PFSK-1 (cell line): ENCODE data around the gene ADAMTS2.

Experiments
- FOXP2 ChIP-seq: optimal IDR thresholded peaks from 2 replicates; pipeline ENCODE3; 2011; ENCODE audit warnings: borderline replicate concordance, control low read depth, inconsistent platforms; ENCODE audit not compliant: insufficient read depth; ENCODE audit errors: extremely low read length, extremely low read depth
- POLR2AphosphoS5 ChIP-seq: IDR thresholded peaks from 2 replicates; pipeline ENCODE4 v1.6.1; 2012; ENCODE audit warnings: low read depth, mild to moderate bottlenecking, control low read depth, low read length, moderate library complexity
- REST ChIP-seq, 2 experiments: IDR thresholded peaks; 2 replicates each; pipeline versions ENCODE4 v1.6.1 to v1.8.0; 2011 to 2012; ENCODE audit warnings: low read depth in 2 of 2, low read length in 2 of 2, control low read depth in 1 of 2, inconsistent platforms in 1 of 2, mild to moderate bottlenecking in 1 of 2, moderate library complexity in 1 of 2; ENCODE audit not compliant: insufficient read depth in 1 of 2
- SIN3A ChIP-seq: IDR thresholded peaks from 2 replicates; pipeline ENCODE4 v1.6.1; 2012; ENCODE audit warnings: mild to moderate bottlenecking, low read length, moderate library complexity, borderline replicate concordance; ENCODE audit not compliant: insufficient read depth
- TAF1 ChIP-seq: IDR thresholded peaks from 2 replicates; pipeline ENCODE4 v1.6.1; 2012; ENCODE audit warnings: low read length, control low read depth, borderline replicate concordance; ENCODE audit not compliant: insufficient read depth

Gene ADAMTS2

DNA sequence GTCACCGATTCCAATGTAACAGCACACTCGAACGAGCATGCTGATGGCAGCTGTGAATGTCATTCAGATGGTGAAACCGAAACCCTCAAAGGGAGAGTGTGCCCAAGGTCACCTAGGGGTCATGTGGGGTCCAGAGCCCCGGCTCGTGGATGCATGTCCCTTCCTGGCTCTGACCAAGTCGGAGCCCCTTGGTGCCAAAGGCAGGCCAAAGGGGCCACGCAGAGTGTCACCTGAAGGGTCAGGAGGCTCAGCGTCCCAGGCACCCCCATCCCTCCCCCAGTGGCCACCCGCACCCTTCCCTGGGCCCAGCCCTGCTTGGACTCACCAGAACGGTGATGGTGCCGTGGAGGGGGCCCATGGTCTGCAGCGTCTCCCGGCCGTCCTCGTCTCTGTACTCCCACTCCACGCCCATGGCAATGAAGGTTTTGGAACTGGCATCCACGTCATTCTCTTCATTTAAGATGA is 215.6 kb downstream of the ADAMTS2 start:
- no peak for TF ChIP-seq REST (IDR thresholded peaks at IDR 0.05; ENCODE audit: insufficient read depth in 1 of 2, low read depth in 2 of 2, low read length in 2 of 2)
- TF ChIP-seq SIN3A = no peak
- TF ChIP-seq TAF1 = no peak
- no peak for TF ChIP-seq POLR2AphosphoS5
- no peak for TF ChIP-seq FOXP2

GRCh38 chr5:179128976-179129375 is 216.3 kb downstream of the ADAMTS2 start:
- TF ChIP-seq TAF1 (no peak), POLR2AphosphoS5 (no peak), SIN3A (no peak), REST (IDR thresholded peaks at IDR 0.05; ENCODE audit: insufficient read depth in 1 of 2, low read depth in 2 of 2, low read length in 2 of 2) (no peak), FOXP2 (no peak)

DNA sequence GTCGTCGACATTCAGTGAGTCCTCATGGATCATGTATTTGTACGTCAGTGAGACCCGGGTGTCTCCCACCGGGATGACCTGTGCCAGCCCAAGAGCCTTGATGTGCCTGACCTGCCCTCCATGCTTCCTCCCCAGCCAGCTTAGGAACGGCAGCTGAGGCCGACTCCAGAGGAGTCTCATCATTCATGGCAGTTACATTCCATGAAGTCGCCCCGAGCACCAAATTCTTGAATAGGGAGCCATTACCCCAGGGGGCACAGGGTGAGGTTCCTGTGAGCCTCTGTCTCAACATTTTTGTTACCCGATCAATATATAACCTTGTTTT is 217.3 kb downstream of the ADAMTS2 start:
- TF ChIP-seq SIN3A (no peak), FOXP2 (no peak), TAF1 (no peak), REST (IDR thresholded peaks at IDR 0.05; ENCODE audit: insufficient read depth in 1 of 2, low read depth in 2 of 2, low read length in 2 of 2) (no peak), POLR2AphosphoS5 (no peak)

DNA sequence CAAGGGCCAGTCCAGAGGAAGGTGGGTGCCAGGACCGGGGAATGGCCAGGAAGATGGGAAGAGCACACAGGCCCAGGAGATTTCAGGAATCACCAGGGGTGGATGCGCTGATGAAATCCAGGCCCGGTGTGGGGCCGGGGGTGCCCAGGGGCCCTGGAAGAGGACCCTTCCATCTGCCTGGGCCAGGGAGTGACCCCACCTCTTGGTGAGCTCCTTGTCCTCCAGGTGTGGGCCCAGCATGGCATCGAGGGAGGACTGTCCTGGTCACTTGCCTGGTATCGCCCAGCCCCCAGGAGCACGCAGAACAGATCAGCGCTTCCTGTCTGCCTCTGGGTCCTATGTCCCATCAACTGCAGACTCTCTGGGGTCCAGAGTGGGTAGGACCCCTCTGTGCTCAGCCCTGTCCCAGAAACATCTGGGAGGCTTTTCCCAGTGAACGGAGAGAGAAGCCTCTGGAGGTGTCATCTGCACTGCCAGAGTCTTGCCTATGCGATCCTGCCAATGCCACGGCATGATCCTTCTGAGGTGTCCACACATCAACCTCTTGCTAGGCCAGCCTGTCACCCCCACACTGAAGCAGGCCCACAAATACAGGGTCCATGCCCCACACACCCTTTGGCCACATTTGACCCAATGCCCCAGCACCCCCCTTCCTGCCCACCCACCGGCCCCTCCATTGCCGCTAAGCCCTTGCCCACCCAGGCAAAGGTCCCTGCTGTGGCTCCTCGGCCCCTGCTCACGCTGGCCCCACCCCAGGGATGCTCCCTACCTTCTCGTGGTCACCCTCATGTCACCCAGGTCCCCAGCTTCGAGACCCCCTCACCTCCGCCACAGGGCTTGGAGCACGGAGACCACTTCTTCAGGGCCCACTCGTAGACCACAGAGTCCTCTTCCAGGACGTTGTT is 217.9 kb downstream of the ADAMTS2 start:
- TF ChIP-seq REST (IDR thresholded peaks at IDR 0.05; ENCODE audit: insufficient read depth in 1 of 2, low read depth in 2 of 2, low read length in 2 of 2) = no peak
- no peak for TF ChIP-seq TAF1
- no peak for TF ChIP-seq SIN3A
- TF ChIP-seq FOXP2 = no peak
- TF ChIP-seq POLR2AphosphoS5 = no peak
